SU-DHL-6 (cell line): ENCODE data around the gene ADARB2.
A peak's percentile ranks its signal among the peaks of the same experiment; 100 is the strongest.

Source experiments
- H2AFZ ChIP-seq: fragments of 200-600 bp; sonication (generic); 2 replicates; pipeline ENCODE4 v1.6.1; 2014; ENCODE audit warnings: low read depth, mild to moderate bottlenecking, moderate library complexity, mixed read lengths, antibody characterized with exemption, low read length; ENCODE audit not compliant: severe bottlenecking
- H3F3A ChIP-seq: fragments of 200-600 bp; shearing (Covaris generic); 2 replicates; pipeline ENCODE4 v1.6.0; 2016; ENCODE audit warnings: antibody characterized with exemption, mild to moderate bottlenecking; ENCODE audit not compliant: insufficient read depth
- H3K27ac ChIP-seq: fragments of 200-600 bp; sonication (generic); 2 replicates; pipeline ENCODE4 v1.5.1; 2016; ENCODE audit warnings: low read depth, mild to moderate bottlenecking, low read length, moderate library complexity, mixed read lengths
- H3K27me3 ChIP-seq: fragments of 200-600 bp; sonication (generic), shearing (Covaris generic); 2 replicates; pipeline ENCODE4 v1.6.0; 2014; ENCODE audit warnings: mild to moderate bottlenecking, low read length
- H3K36me3 ChIP-seq: fragments of 200-600 bp; sonication (generic); 2 replicates; pipeline ENCODE4 v1.6.1; 2014; ENCODE audit warnings: mild to moderate bottlenecking, low read length, mixed read lengths
- H3K4me2 ChIP-seq: fragments of 300-600, 200-600 bp; shearing (Covaris generic), sonication (generic); 2 replicates; pipeline ENCODE4 v1.6.0; 2014; ENCODE audit warnings: low read length, low read depth, mild to moderate bottlenecking; ENCODE audit not compliant: poor library complexity, severe bottlenecking
- H3K4me3 ChIP-seq: fragments of 200-600 bp; sonication (generic); 2 replicates; pipeline ENCODE4 v1.5.1; 2014; ENCODE audit warnings: antibody characterized with exemption, low read length, mild to moderate bottlenecking, mixed read lengths; ENCODE audit not compliant: insufficient read depth, poor library complexity, severe bottlenecking
- H3K79me2 ChIP-seq: fragments of 200-600 bp; sonication (generic); 2 replicates; pipeline ENCODE4 v1.6.1; 2014; ENCODE audit warnings: mild to moderate bottlenecking, low read length, moderate library complexity; ENCODE audit not compliant: insufficient read depth
- H3K9ac ChIP-seq: fragments of 200-600 bp; sonication (generic); 2 replicates; pipeline ENCODE4 v1.7.0; 2014; ENCODE audit warnings: mild to moderate bottlenecking, low read length
- H3K9me2 ChIP-seq: fragments of 200-600 bp; sonication (generic); replicated peaks from 2 replicates; pipeline ENCODE4 v1.6.1; 2014; ENCODE audit warnings: low read length; ENCODE audit not compliant: insufficient read depth
- H3K9me3 ChIP-seq: fragments of 200-600 bp; sonication (generic); 2 replicates; pipeline ENCODE4 v1.6.1; 2014; ENCODE audit warnings: low read length, mixed read lengths; ENCODE audit not compliant: insufficient read depth
- H4K20me1 ChIP-seq: fragments of 200-600 bp; sonication (generic); 2 replicates; pipeline ENCODE4 v1.6.1; 2014; ENCODE audit warnings: low read depth, mild to moderate bottlenecking, antibody characterized with exemption, low read length, moderate library complexity, mixed read lengths
- EZH2phosphoT487 ChIP-seq: fragments of 200-600 bp; sonication (generic), shearing (Covaris generic); conservative IDR thresholded peaks from 2 replicates; pipeline ENCODE4 v1.6.1; 2018; ENCODE audit warnings: mild to moderate bottlenecking, antibody characterized with exemption, low read length, moderate library complexity, mixed read lengths
- TF ChIP-seq, protein P1 (sequence below): fragments of 200-600 bp; sonication (generic); IDR thresholded peaks from one replicate; pipeline ENCODE4 v1.5.1; 2017; ENCODE audit warnings: antibody characterized with exemption, mild to moderate bottlenecking, low read length, moderate library complexity; ENCODE audit not compliant: insufficient read depth, poor library complexity, severe bottlenecking

ADARB2 gene

DNA sequence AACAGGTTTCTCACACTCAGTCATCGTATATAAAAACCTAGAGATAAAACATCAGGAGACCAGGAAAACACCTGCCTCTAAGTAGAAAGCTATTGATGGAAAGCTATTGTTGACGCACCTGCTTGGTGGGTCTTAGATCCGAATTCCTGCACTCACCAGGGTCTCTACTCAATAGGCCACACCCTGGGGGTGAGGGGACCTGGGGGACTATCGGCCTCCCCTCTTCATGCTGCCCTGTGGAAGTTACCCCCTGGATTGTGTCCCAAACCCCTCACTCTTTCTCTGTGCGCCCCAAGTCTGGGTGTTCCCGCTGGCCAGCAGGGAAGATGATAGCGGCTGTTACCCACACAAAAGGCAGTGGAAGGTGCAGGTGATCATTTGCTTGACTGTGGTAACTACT, 368.1 kb downstream of the ADARB2 start:
- H4K20me1 ChIP-seq = no peaks in the 10 kb centered on the region
- H3K79me2 ChIP-seq = no peaks in the 10 kb centered on the region
- no peaks in the 10 kb centered on the region for H3K27me3 ChIP-seq
- H3K4me3 ChIP-seq = no peak overlapping the region
- TF ChIP-seq, protein P1, sequence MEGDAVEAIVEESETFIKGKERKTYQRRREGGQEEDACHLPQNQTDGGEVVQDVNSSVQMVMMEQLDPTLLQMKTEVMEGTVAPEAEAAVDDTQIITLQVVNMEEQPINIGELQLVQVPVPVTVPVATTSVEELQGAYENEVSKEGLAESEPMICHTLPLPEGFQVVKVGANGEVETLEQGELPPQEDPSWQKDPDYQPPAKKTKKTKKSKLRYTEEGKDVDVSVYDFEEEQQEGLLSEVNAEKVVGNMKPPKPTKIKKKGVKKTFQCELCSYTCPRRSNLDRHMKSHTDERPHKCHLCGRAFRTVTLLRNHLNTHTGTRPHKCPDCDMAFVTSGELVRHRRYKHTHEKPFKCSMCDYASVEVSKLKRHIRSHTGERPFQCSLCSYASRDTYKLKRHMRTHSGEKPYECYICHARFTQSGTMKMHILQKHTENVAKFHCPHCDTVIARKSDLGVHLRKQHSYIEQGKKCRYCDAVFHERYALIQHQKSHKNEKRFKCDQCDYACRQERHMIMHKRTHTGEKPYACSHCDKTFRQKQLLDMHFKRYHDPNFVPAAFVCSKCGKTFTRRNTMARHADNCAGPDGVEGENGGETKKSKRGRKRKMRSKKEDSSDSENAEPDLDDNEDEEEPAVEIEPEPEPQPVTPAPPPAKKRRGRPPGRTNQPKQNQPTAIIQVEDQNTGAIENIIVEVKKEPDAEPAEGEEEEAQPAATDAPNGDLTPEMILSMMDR = no peak
- TF ChIP-seq EZH2phosphoT487 = no peak
- no peaks in the 10 kb centered on the region for H3K36me3 ChIP-seq
- H3K4me2 ChIP-seq = no peak overlapping the region
- no peaks in the 10 kb centered on the region for H3K9me3 ChIP-seq
- H3K27ac ChIP-seq = no peak overlapping the region
- no peak overlapping the region for H3K9ac ChIP-seq
- no peaks in the 10 kb centered on the region for H3K9me2 ChIP-seq
- H3F3A ChIP-seq = no peaks in the 10 kb centered on the region
- H2AFZ ChIP-seq = no peak overlapping the region

DNA sequence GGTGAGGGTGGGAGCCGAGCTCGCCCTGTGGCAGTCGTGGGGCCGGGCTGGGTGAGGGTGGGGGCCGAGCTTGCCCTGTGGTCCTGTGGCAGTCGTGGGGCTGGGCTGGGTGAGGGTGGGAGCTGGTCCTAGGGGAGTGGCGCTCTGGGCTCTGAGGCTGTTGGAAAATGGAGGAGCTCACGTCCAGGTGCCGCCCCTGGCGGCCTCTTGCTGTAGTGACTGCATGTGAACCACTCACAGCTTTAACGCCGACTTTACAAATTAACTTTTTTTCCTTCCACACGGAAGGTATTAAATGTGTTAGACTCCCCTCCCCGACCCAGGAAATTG, 368.5 kb downstream of the ADARB2 start:
- H3K9me3 ChIP-seq = no peaks in the 10 kb centered on the region
- no peak overlapping the region for H3K9ac ChIP-seq
- no peaks in the 10 kb centered on the region for H4K20me1 ChIP-seq
- no peaks in the 10 kb centered on the region for H3K9me2 ChIP-seq
- TF ChIP-seq, protein P1 = peak; percentile 57
- TF ChIP-seq EZH2phosphoT487 = no peak
- H3K79me2 ChIP-seq = no peaks in the 10 kb centered on the region
- H3K4me3 ChIP-seq = no peak overlapping the region
- H3F3A ChIP-seq = no peaks in the 10 kb centered on the region
- H3K4me2 ChIP-seq = no peak overlapping the region
- no peaks in the 10 kb centered on the region for H3K27me3 ChIP-seq
- no peak overlapping the region for H2AFZ ChIP-seq
- H3K36me3 ChIP-seq = no peaks in the 10 kb centered on the region
- no peak overlapping the region for H3K27ac ChIP-seq

DNA sequence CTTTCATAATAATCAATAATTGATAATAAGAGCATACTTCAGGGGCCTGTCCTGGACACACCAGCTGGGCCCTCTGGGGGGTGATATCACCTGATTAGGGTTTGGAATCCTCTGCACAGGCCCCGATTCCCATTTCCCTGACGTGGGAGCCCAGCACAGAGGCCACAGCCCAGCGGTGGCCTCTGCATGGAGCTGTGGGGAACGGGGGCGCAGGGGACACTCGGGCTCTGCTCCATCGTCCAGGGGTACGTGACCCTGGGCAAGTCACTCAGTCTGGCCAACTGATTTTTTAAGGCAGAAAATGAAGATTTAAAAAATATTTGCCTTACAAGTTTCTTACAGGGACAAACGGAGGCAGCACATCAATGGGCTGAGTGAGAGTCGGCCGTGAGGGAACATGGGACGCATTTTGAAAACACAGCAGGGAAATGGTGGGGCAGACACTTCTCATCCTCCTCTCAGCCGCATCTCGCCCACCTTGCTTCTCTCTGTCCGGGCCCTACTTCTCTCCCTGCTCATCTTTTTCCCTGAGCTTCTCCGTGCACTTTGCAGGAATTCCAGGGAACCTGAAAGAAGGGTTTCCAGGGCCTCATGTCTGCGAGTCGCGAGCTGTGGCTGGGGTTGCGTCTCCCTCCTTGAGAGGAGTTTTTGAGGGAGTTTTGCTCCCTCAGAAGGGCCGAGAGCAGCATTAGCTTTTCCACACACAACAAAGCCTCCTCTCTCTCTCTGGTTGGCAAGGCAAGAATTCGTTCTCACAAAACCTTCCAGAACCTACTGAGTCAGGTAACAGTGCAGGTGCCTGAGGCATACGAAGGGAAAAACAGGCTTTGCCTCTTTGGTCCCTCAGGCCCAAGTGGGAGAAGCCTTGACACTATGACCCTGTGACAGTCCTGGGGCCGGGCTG, 369.1 kb downstream of the ADARB2 start:
- Histone ChIP-seq H3K9ac (no peak overlapping the region), H3K27me3 (no peaks in the 10 kb centered on the region), H3K4me3 (no peak overlapping the region), H2AFZ (no peak overlapping the region), H3F3A (no peaks in the 10 kb centered on the region), H3K4me2 (no peak overlapping the region), H3K27ac (no peak overlapping the region), H3K36me3 (no peaks in the 10 kb centered on the region), H3K9me2 (no peaks in the 10 kb centered on the region), H4K20me1 (no peaks in the 10 kb centered on the region), H3K9me3 (no peaks in the 10 kb centered on the region), H3K79me2 (no peaks in the 10 kb centered on the region)
- TF ChIP-seq, protein P1 = no peak
